ENCODE data around the gene GINS3.

- TF ChIP-seq MYC (IDR thresholded peaks at IDR 0.05; ENCODE audit: low read depth, low read length) (no peak), CTCF (IDR thresholded peaks at IDR 0.05; ENCODE audit: low read depth, low read length) (no peak)
Observed at GRCh38 chr16:58389724-58390123, 2.5 kb upstream of the GINS3 start.
